Activated CD4-positive, alpha-beta T cell treated with anti-CD3 and anti-CD28 coated beads for 48 hours (primary cell): ENCODE results near the gene NUMA1.

Experiments
- DNase-seq: peaks from one replicate; pipeline ENCODE4 v3.0.0-alpha.2; 2020

Gene NUMA1, protein sequence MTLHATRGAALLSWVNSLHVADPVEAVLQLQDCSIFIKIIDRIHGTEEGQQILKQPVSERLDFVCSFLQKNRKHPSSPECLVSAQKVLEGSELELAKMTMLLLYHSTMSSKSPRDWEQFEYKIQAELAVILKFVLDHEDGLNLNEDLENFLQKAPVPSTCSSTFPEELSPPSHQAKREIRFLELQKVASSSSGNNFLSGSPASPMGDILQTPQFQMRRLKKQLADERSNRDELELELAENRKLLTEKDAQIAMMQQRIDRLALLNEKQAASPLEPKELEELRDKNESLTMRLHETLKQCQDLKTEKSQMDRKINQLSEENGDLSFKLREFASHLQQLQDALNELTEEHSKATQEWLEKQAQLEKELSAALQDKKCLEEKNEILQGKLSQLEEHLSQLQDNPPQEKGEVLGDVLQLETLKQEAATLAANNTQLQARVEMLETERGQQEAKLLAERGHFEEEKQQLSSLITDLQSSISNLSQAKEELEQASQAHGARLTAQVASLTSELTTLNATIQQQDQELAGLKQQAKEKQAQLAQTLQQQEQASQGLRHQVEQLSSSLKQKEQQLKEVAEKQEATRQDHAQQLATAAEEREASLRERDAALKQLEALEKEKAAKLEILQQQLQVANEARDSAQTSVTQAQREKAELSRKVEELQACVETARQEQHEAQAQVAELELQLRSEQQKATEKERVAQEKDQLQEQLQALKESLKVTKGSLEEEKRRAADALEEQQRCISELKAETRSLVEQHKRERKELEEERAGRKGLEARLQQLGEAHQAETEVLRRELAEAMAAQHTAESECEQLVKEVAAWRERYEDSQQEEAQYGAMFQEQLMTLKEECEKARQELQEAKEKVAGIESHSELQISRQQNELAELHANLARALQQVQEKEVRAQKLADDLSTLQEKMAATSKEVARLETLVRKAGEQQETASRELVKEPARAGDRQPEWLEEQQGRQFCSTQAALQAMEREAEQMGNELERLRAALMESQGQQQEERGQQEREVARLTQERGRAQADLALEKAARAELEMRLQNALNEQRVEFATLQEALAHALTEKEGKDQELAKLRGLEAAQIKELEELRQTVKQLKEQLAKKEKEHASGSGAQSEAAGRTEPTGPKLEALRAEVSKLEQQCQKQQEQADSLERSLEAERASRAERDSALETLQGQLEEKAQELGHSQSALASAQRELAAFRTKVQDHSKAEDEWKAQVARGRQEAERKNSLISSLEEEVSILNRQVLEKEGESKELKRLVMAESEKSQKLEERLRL (N-terminal part only)

DNA sequence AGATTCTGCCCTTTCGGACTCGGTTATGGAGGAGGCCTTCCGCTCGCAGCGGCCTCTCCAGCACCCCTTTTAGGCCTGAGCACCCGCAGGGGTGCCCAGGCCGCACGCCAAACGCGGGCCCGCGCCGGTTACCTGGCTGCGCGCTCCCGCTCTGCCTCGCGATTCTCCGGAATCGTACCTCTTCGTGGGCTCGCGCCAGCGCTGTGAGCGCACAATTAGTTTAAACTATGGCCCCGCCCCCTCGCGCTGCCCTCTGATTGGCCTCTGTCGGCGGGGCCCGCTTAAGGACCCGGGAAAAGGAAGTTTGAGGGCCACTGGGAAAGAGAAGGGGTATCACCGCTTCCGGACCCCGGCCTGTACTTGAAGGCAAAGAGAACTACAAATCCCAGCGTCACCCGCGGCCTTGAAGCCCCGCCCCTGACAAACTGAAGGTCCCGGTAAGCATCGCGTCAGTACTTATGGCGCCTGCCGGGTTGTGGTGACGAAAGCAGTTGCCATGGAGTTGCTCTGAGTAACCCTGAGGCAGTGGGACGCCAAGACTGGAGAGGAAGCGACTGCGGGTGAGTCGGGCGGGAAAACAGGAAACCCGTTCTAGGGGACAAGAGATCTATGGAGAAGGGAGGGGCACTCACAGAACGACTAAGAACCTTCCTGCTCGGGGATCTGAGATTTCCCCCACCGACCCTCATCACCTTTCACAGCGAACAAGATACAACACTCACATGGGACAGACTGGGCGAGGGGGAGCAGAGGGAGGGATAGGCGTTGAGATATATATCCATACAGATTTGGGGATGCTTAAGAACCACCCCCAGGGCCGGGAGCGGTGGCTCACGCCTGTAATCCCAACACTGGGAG, at the start of gene NUMA1, which contains the start of gene LRRC51:
Gene NUMA1 (minus strand): TSS at position 217 of the 858 bp plus-strand sequence. CDS start 44,599 bp downstream, outside the sequence.
Gene LRRC51 (plus strand): TSS at position 525 of the 858 bp plus-strand sequence. CDS start 8,234 bp downstream, outside the sequence.
- DNase-seq, result peak; percentile 99

DNA sequence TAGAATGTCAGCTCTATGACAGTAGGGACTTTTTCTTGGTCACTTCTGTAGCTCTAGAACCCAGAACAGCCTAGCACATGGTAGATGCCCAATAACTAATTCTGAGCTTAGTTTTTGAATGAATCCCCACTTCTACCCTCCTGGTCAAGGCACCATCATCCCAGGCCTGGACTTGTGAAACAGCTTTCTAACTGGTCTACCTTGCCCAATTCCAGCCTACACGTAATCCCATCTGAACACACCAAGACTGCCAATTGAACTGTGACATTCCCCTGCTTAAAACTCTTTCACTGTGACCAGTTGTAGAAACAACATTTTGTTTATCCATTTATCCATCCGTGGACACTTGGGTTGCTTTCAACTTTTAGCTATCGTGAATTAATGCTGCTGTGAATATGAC, 49.0 kb upstream of the NUMA1 start:
- DNase-seq, result no peak

DNA sequence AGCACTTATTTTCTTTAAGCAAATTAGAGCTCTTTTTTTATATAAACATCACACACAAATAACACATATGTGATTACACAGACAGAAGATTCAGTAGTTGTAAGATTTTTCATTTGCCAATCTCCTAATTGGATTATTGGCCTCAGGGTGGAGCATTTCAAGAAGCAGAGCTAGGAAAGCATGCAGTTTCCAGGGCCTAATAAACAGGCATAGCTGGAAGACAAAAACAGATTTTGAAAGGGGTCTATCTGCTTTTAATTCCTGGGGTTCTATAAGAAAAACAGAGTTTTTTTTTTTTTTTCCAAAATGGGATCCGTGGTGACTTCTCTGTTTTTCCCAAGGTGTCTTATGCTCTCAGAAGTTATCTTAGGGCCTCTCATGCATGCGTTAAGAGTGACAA, 47.6 kb upstream of the NUMA1 start:
- DNase-seq, result no peak

DNA sequence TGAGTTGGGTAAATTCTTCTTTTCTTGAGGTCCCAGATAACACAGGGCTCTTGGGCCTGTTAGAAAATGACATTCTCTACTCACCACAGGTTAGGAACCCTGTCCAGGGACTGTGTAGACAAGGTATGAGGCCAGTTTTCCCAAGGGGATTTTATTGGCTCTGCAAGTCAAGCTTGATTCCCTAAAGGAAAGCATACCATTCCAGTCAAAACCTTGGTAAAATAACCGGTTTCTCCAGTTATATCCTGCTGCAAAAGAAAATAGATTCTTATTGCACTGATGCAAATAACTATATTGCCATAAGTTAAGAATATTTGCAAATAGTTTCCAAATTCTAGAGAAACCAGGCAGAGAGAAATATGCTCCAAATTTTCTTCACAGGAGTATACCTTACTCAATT, 45.6 kb upstream of the NUMA1 start:
- no peak for DNase-seq

DNA sequence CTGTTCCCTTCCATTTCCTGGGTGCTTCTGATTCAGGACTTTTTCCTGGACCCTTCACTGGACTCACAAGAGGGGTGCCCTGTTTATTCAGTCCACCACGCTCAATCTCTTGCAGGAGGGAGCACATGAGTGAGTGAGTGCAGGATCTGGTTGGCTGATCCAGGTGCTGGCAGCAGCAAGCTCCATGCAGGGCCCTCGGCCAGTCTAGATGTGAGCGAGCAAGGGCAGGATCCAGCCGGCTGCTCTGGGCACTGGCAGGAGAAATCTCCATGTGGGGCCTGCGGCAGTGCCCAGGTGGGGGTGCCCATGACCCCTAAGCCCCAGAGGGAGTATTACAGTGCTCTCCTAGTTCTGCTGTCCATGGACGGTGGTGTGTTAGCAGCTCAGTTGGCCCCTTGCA, 43.7 kb upstream of the NUMA1 start:
- DNase-seq, result no peak

DNA sequence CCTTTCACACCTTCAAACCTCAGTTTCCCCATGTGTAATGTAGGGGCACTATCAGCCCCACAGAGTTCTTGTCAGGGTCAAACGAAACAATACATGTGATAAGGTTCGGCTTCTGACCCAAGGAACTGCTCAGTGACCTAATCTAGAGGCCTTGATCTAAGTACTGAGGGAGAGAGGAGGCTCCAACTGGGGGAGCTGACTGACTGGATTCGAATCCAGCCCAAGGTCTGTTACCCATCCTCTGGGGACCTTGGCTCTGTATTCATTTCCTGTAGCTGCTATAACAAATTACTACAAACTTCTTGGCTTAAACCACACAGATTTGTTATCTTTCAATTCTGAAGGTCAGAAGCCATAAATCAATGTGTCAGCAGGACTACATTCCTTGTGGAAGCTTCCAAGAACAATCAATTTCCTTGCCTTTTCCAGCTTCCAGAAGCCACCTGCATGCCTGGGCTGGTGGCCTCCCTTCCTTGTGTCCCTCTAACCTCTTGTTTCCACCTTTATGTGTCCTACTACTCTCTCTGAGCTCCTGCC, 42.8 kb upstream of the NUMA1 start:
- DNase-seq, result no peak

DNA sequence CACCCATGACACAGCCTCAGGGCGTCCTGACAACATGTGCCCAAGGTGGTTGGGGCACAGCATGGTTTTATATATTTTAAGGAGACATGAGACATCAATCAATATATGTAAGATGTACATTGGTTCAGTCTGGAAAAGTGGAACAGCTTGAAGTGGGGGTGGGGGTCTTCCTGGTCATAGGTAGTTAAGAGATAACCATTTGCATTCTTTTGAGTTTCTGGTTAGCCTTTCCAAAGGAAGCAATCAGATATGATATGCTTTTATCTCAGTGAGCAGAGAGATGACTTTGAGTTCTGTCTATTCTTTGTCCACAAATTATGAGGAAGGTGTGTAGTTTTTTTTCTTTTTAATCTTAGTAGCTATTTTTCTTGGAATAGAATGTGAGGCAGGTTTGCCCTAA, 42.3 kb upstream of the NUMA1 start:
- no peak for DNase-seq

DNA sequence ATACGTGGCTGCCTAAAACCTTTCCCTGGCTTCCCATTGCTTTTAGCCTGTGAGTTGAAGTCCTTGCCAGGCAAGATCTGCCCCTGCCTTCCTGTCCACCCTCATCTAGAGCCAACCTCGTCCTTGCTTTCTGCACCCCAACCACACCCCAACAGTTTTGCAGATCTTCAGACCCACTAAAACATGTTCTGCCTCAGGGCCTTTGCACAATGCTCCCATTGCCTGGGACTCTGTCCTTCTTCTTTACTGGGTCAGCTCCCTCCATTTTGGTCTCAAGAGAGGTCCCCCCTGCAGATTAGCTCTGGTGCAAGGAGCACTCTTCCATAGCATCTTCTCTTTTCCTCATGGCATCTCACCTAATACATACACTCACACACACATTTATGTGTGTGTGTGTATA, 40.6 kb upstream of the NUMA1 start:
- no peak for DNase-seq

DNA sequence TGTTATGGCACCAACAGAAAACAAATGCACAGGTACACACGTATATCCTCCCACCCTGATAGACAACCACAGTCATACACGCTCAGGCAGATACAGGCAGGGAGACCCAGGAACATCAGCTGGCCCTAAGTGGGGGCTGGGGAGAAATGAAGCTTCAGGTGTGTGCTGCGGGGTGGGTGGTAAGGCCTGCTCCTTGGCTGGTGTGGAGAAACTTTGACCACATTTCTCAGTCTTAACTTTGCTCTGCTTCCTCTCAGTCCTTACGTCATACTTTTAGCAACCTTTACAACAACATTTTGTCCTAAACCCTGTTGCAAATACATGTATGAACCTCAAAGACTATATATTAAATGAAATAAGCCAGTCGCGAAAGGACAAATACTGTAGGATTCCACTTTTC, 38.9 kb upstream of the NUMA1 start:
- DNase-seq, result no peak

DNA sequence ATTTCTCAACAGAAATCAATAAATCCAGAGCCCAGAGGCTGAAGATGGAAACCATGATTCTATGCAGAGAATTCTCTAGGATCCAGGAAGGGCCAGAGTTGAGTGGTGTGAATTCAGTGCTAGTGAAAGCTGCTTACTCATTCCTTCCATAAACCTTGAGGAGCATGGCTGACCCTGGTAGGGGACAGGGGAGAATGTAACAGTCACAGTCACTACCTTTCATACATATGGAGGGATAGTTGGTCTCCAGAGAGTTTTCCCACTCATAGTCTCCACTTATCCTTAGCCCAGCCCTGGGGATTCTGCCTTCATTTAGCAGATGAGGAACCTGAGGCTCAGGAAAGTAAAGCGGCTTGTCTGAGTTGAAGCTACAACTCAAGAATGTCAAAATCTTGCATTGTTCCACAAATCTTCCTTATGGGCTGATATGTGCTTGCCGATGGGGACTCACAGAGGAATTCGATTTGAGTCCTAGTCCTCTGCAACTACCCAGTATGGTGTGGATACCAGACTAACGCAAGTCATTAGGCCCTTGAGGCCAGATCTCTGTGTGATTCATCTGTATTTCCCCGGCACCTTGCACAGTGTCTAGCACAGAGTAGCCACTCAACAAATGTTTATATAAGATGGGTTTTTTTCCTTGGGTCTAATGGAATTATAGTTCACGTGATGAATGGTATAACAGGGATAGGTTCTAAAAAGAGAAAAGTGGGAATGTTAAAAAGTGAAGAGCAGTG, 35.8 kb upstream of the NUMA1 start:
- DNase-seq, result no peak

DNA sequence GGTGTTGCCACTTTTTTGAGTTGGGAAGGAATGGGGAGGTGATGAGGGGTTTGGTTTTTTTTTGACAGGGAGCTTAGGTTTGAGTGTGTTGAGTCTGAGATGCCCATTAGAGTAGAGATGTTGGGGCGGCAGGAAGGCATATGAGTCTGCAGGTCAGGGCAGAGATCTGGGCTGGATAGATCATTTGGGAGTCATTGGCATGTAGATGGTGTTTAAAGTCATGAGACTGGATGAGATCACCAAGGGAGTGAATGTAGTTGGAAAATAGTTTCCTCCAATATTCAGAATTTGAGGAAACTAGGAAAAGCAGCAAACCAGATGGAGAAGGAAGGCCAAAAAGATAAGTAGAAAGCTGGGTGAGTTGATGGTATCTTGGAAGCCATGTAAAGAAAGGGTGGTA, 34.2 kb upstream of the NUMA1 start:
- DNase-seq, result no peak

DNA sequence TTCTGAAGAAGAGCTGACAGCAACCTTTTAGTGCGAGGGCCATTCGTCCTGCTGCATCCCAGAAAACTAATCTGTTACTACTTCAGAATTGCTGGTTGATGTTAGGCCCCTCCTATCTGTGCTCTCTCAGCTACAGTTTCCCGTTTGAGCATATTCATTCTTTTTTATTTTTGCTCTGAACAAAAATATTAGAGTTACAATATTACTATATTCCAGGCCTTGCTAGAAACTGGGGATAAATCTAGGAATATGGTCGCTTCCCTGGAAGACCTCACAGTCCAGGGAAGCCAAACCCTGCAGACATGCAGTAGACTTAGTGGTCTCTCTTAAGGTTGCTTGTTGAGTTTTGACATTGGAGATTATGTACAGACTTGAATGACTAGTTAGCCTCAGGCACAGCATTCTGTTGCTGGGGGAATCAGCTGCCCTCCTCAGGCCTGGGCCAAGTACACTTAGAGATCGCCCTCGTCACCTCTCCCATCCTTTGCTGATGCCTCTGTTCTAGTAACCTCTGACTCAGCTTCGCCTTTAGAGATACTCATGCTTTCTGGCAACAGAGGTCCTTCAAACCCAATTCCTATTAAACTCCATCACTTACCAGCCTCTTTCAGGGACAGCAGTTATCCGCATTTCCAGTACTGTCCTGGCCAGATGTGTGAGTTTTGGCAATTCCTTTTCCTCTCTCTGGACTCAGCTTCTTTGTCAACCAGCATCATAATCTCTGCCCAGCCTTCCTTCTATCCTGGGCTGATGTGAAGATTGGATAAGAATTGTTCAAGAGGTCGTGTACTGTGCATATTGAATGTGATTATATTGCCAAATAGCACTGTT, 32.9 kb upstream of the NUMA1 start:
- DNase-seq, result peak; percentile 28

DNA sequence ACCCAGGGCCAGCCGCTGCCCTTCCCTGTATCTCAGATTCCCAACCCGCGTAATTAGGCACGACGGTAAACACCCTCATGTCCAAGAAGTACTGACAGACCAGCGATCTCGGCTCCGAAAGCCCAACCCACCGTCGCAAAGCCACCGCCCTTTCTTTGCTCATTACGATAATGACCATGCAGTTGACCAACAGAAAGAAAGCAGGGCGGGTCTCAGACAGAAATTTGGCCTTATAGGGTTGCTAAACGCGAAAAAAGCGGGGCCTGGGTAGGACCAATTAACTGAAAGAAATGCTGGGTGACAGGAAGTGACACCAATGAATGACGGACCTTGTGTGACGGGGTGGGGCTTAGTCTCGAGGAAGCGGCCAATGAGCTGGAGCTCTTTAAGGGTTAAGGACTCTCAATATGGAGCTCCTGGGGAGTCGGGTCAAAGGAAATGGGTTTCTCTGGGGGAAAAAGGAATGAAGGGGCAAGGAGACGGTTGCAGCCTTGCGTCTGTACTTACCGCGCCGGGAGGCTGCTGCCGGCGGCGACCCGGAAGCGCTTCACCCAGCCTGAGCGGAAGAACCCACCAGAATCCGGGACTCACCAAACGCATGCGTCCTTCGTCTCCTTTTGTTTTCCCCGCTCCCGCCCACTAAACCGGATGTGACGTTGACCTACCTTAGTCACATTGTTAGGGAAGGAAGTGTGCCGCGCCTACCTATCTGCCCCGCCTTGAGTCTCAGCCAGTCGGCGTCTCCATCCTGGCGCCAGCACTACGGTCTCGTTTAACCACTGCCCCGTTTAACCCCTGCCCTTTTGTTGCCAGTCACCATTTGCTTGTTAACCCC, 32.0 kb upstream of the NUMA1 start, which contains the start of gene ANAPC15:
Gene ANAPC15 (minus strand): TSS at position 553 of the 835 bp plus-strand sequence. CDS start 1,419 bp downstream, outside the sequence.
- DNase-seq, result peak; percentile 99

DNA sequence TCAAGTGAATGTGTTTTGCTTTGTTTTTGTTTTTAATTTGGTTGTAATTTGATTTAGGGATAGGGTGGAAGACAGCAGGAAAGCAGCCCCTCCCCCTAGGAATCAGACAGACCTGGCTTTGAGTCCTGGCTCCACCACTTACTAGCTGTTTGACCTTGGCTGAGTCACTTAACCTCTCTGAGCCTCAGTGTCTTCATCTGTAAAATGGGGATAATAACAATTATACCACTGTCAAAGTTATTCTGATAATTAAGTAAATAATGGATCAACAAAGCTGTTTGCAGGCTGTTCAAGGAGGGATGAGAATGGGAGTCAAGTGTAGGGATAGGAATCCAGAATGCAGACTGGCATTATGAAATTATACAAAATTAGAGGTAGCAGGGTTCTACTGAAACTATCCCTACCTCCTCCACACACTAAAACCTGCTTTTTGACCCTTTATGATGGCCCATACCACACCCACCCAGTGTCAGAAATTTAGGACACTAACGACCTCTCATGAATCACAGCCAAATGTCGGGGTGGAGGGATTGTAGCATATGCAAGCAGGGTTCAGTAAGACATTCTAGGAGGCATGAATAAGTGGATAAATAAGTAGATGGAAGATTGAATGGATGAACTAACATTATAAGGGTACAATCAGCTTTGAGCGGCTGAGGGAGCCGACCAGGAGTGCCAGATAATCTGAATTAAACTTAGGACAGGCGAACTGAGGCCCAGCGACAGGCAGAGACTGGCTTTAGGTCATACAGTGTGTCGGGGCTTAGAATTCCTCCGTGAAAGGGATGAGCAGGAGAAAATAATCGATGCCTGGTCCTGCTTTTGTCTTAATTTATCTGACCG, 31.2 kb upstream of the NUMA1 start:
- DNase-seq, result no peak

DNA sequence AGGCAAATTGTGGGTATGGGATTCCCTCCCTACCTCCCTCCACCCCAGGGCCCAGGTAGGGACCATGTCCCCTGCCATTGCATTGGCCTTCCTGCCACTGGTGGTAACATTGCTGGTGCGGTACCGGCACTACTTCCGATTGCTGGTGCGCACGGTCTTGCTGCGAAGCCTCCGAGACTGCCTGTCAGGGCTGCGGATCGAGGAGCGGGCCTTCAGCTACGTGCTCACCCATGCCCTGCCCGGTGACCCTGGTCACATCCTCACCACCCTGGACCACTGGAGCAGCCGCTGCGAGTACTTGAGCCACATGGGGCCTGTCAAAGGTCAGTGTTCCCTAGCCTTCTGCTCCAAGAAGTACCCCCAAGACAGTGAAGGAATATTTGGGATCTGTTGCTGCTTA, 25.5 kb upstream of the NUMA1 start, which contains the start of gene TOMT:
Gene TOMT (plus strand): TSS at position 37 of the 400 bp plus-strand sequence. CDS start 28 bp downstream, at position 65.
- no peak for DNase-seq

DNA sequence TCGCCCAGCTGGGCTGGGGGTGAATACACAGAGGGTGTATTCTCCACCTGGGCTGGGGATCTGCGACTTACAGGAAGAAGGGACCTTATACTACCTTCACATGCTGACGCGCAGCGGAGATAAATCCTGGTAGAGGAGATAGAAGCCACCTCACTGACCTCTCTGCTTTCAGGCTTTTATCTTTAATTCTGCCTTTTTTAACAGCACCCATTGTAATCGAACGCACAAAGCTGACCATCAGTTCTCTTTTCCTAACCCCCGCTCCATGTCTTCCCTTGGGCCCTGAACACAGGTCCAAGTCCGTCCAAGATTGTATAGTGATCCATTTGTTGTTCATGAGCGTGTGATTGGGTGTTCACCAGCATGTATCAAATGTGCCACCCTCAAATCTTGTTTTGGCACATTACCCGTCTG, 23.4 kb upstream of the NUMA1 start:
- no peak for DNase-seq

DNA sequence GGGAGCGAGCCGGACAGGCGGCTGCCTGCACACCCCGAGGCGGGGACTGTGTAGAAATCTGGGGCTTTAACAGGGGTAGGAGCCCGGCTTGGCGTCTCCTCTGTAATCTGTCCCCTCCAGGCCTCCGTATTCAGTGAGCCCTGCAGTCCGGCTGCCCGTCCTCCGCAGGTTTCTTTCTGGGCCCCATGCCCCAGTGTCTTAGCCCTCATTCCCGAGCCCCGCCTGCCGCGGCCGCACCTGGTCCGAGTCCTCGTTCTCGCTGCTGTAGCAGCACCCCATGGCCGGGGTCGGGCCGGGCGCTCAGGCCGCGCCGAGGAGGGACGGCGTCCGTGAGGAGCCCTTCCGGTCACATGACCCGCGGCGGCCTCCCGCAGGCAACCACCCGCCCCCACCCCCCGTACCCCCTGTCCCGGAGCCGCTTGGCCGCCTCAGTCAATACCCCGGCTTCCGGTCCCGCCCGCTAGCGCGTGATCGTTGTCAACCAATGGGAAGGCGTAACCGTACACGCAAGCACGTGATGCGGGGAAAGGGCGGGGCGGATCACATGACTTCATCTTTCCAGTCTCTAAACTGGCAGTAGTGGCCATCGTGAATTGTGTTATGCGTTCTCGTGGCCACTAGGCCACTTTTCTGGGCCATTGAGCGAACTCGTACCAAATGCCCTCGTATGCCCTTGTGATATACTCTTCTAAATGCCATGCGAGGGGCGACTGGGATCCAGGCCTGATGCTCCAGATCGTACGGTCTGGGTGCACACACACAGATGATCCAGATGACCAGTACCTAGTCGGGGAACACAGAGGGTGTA, 22.8 kb upstream of the NUMA1 start, which contains the start of gene LAMTOR1:
Gene LAMTOR1 (minus strand): TSS at position 352 of the 808 bp plus-strand sequence. CDS start 73 bp downstream, at position 279.
- peak; percentile 99 for DNase-seq
